ENCODE measurements around the gene ENHO. TPM values are rescaled to one million over a fixed set of nuclear protein-coding genes. Genes with fewer than 3 reads are reported as not detected.

Gene ENHO
- total RNA-seq, 2 donors from 2014 or later: 0.75 TPM; not detected in 1

DNA sequence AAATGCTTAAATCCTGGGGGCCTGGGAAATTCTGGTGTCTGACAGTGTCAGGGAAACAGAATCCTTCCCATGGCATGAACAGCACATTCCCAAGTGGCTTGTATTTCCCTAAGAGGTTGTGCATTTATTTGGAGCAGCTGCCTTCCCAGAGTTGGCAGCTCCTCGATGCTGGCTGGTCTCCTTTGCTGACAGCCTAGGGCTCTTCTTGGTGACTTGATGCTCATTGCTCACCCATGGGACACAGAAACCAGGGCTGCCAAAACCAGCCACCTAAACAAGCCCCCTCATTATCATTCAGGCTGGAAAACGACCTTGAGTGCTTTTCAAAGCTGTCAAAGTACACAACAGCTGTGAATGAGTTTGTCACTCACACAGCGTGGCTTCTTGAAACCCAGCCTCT lies 24.2 kb downstream of the ENHO start:
- no peaks in the 10 kb centered on the region for H3K9me3 ChIP-seq
- H3K4me3 ChIP-seq: no peak overlapping the region
- H3K36me3 ChIP-seq: no peaks in the 10 kb centered on the region
- no peak overlapping the region for H3K27ac ChIP-seq
- H3K4me1 ChIP-seq: peaks cover 0 to 21% of the 10 kb centered on the region in 2 donors
- TF ChIP-seq, protein P1, sequence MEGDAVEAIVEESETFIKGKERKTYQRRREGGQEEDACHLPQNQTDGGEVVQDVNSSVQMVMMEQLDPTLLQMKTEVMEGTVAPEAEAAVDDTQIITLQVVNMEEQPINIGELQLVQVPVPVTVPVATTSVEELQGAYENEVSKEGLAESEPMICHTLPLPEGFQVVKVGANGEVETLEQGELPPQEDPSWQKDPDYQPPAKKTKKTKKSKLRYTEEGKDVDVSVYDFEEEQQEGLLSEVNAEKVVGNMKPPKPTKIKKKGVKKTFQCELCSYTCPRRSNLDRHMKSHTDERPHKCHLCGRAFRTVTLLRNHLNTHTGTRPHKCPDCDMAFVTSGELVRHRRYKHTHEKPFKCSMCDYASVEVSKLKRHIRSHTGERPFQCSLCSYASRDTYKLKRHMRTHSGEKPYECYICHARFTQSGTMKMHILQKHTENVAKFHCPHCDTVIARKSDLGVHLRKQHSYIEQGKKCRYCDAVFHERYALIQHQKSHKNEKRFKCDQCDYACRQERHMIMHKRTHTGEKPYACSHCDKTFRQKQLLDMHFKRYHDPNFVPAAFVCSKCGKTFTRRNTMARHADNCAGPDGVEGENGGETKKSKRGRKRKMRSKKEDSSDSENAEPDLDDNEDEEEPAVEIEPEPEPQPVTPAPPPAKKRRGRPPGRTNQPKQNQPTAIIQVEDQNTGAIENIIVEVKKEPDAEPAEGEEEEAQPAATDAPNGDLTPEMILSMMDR (IDR thresholded peaks at IDR 0.05): no peak
- no peak for DNase-seq (ENCODE audit: low spot score)
- H3K27me3 ChIP-seq: no peaks in the 10 kb centered on the region

DNA sequence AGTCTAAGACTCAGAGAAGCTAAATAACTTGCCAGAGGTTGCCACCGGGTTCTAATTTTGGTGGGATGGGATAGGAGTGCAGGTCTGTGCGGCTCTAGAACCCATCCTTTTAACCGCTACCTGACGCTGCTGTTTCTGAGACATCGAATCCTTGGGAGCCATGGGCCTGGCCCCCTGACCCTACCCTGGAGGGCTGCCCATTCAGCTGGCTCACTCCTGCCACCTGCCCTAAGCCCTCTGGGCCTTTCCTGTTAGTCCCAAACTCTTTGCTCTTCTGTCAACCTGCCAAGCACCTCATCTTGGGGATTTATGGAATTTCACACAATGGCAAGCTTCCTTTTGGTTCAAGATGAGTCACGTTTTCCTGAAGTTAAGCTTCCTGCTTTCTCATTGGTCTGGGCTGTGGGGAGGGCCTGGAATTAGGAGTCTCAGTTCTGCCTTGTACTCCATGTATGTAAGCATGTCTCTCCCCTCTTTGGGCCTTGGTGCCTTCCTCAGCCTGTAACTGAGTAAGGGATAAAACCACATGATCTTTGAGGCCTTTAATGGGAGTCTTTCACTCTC lies 26.6 kb downstream of the ENHO start:
- Histone ChIP-seq H3K9me3 (no peaks in the 10 kb centered on the region), H3K4me3 (no peak overlapping the region), H3K36me3 (no peaks in the 10 kb centered on the region), H3K27ac (no peak overlapping the region), H3K27me3 (no peaks in the 10 kb centered on the region), H3K4me1 (peaks cover 0 to 1% of the 10 kb centered on the region in 2 donors)
- TF ChIP-seq, protein P1 (IDR thresholded peaks at IDR 0.05): no peak
- DNase-seq (ENCODE audit: low spot score): no peak

DNA sequence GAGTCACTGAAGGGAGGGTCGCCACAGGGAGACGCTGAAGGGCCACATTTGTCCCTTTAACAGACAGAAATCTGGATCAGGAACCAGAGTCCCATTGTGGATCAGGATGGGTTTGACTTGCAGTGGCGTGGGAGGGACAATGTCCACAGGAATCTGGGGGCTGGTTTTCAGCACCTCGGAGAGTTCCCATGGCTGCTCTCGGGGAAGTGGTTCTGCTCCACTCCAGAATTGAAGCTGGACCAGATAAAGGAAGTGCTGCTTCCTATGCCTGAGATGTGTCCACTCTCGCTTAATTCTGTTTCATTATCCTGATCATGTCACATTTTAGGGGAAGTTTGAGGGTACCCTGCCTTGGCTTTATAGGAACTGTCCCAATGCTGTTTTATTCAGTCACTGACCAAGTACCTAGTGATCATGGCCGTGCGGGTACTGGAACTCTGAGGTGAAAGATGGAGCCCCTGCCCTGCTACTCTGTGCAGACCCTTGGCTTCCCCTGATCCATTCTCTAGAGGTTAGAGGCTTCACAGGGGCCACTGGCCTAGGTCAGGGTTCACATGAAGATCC lies 28.7 kb downstream of the ENHO start:
- Histone ChIP-seq H3K4me1 (no peaks in the 10 kb centered on the region), H3K27ac (no peak overlapping the region), H3K27me3 (no peaks in the 10 kb centered on the region), H3K4me3 (no peak overlapping the region), H3K9me3 (no peaks in the 10 kb centered on the region), H3K36me3 (no peaks in the 10 kb centered on the region)
- TF ChIP-seq, protein P1 (IDR thresholded peaks at IDR 0.05): no peak
- no peak for DNase-seq (ENCODE audit: low spot score)

DNA sequence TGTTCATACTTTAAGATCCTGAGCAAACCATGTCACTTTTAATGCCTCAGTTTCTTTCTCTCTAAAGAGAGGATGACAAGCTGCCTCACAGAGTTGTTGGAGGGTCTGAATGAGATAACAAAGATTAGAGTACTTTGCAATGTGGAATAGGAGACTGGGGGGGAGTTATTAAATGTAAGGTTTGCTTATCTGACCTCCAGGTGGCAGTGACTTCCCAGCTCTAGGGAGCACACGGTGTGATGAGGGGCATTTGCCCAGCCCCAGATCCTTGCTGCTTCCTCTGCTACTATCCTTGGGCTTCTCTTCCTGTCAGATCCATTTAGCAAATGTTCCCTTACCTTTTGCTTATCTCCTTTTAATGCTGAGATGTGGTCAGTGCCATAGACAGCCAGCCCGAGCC lies 30.7 kb downstream of the ENHO start:
- TF ChIP-seq, protein P1 (IDR thresholded peaks at IDR 0.05): no peak
- no peak for DNase-seq (ENCODE audit: low spot score)
- Histone ChIP-seq H3K9me3 (no peaks in the 10 kb centered on the region), H3K27me3 (no peaks in the 10 kb centered on the region), H3K36me3 (no peaks in the 10 kb centered on the region), H3K4me3 (no peak overlapping the region), H3K4me1 (no peaks in the 10 kb centered on the region), H3K27ac (no peak overlapping the region)

DNA sequence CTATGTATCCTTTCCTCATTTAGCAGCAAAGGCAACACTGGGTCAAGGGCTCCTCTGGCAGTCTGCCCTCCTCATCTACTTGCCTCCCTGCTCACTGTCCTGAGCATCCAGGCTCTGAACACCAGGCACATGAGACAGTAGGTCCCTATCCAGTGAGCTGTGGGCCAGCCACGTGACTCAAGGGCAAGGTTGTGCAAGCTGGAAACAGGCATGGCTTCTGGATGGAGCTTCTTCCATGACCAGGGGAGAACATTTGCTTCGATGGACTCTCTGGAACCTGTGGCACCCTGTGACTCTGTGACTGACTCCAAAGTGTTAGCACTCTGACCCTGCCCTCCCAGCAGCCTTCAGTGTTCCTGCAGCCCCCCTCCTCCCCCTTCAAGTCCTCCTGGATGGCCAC lies 31.2 kb downstream of the ENHO start:
- H3K9me3 ChIP-seq: no peaks in the 10 kb centered on the region
- TF ChIP-seq, protein P1 (IDR thresholded peaks at IDR 0.05): no peak
- no peaks in the 10 kb centered on the region for H3K36me3 ChIP-seq
- H3K4me1 ChIP-seq: no peaks in the 10 kb centered on the region
- H3K4me3 ChIP-seq: no peak overlapping the region
- no peaks in the 10 kb centered on the region for H3K27me3 ChIP-seq
- H3K27ac ChIP-seq: no peak overlapping the region
- no peak for DNase-seq (ENCODE audit: low spot score)

DNA sequence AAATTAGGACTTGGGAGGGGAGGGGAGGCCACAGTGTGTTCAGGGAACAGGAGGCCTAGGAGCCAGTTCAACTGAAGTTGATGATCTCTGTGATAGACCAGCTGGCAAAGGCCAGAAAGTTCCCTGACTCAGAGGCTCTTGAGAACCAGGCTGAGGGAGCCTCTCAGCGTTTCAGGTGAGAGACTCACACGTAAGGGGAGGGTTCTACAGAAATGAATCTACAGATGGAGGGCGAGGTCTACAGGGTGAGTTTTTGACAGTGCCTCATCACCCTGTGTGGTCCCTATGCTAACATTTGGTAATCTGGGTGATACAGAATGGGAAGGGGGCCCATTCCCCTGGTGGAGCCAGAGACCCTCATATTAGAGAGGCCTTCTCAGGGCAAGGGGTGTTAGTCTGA lies 32.0 kb downstream of the ENHO start:
- Histone ChIP-seq H3K4me3 (no peak overlapping the region), H3K27me3 (no peaks in the 10 kb centered on the region), H3K27ac (no peak overlapping the region), H3K4me1 (no peaks in the 10 kb centered on the region), H3K36me3 (no peaks in the 10 kb centered on the region), H3K9me3 (no peaks in the 10 kb centered on the region)
- TF ChIP-seq, protein P1 (IDR thresholded peaks at IDR 0.05): no peak
- no peak for DNase-seq (ENCODE audit: low spot score)
